Thyroid gland (tissue), 4 donors: ENCODE results near the gene TET1. TPM values are rescaled to one million over a fixed set of nuclear protein-coding genes. Genes with fewer than 3 reads are reported as not detected.
A peak's percentile ranks its signal among the peaks of the same experiment; 100 is the strongest.

Experiments
- DNase-seq, 2 donors: peaks; one replicate each; pipeline ENCODE4 v3.0.0-alpha.2; 2019
- H3K27ac ChIP-seq, 3 donors: fragments of 200-600 bp; sonication (generic); 1 replicate in 2 of 3; 2 replicates in 1 of 3; pipeline ENCODE4 v1.5.1; 2016 to 2019; ENCODE audit warnings: mild to moderate bottlenecking in 1 of 3, moderate library complexity in 1 of 3
- H3K27me3 ChIP-seq: fragments of 200-600 bp; sonication (generic); one replicate; pipeline ENCODE4 v1.5.1; 2019
- H3K36me3 ChIP-seq, 2 donors: fragments of 200-600 bp; sonication (generic); one replicate each; pipeline ENCODE4 v1.5.1; 2016 to 2019
- H3K4me1 ChIP-seq, 2 donors: fragments of 200-600 bp; sonication (generic); one replicate each; pipeline ENCODE4 v1.5.1; 2017 to 2019
- H3K4me3 ChIP-seq, 3 donors: fragments of 200-600 bp; sonication (generic); replicated peaks in 1 of 3; 1 replicate in 2 of 3; 2 replicates in 1 of 3; pipeline ENCODE4 v1.5.1; 2016; ENCODE audit warnings: mild to moderate bottlenecking in 1 of 3
- H3K9me3 ChIP-seq: fragments of 200-600 bp; sonication (generic); one replicate; pipeline ENCODE4 v1.5.1; 2017
- POLR2A ChIP-seq, 2 donors: fragments of 450-650 bp; IDR thresholded peaks; one replicate each; pipeline ENCODE4 v1.6.1; 2017; ENCODE audit warnings: antibody characterized with exemption in 2 of 2, mild to moderate bottlenecking in 2 of 2, moderate library complexity in 1 of 2
- WGBS, 2 donors: methylation state at CpG; one replicate each; pipeline ENCODE4 v1.1.5; 2017; 5-methylcytosine and 5-hydroxymethylcytosine counted together
- intact Hi-C: fragments of 100-400 bp; cut with DNase I; formaldehyde crosslinking; loops from one replicate; pipeline ENCODE4 v1.15.1; 2023
- total RNA-seq, 4 donors: library from RNA; depleted of rRNA; stranded (reverse); fragments of >200 nt; gene quantifications; one replicate each; pipeline ENCODE4 v1.2.3, GENCODE V29; 2016
- TF ChIP-seq, protein P1 (sequence below), 6 experiments: fragments of 200-600 bp in 3 of 6; fragments of 450-650 bp in 3 of 6; sonication (generic) in 3 of 6; IDR thresholded peaks; one replicate each; pipeline ENCODE4 v1.5.1; 2016 to 2019; ENCODE audit warnings: antibody characterized with exemption in 6 of 6, mild to moderate bottlenecking in 2 of 6, inconsistent platforms in 1 of 6, moderate library complexity in 1 of 6

TET1 gene
- total RNA-seq, 4 donors from 2014 or later = 7.4 to 11.4 (median 9.7) TPM

DNA sequence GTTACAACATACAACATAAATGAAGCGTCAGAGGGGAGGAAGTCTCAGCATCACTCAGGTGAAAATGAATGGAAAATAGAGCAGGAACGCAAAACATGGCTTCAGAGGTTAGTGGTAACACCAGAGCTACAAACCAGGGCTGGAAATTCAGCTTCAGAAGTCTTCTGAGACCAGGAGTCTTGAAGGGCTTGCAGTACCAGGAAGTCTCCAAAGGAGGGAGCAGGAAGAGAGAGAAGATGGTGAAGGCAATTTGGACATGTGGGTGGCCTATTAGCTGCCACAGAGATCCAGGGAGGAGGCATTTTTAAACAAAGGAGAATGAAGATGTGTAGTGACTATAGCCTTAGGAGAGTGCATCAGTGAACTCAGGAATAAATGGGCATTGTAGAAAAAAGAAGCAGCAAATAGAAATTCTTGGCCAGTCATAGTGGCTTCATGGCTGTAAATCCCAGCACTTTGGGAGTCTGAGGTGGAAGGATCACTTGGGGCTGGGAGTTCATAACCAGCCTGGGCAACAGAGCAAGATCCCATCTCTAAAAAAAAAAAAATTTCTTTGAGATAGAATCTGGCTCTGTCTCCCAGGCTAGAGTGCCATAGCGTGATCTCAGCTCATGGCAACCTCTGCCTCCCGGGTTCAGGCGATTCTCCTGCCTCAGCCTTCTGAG lies 9.3 kb upstream of the TET1 start:
- Histone ChIP-seq H3K4me1 (no peaks in the 10 kb centered on the region), H3K4me3 (no peak overlapping the region), H3K9me3 (no peaks in the 10 kb centered on the region), H3K36me3 (no peaks in the 10 kb centered on the region), H3K27me3 (no peaks in the 10 kb centered on the region), H3K27ac (no peak overlapping the region)
- no peak for TF ChIP-seq POLR2A (IDR thresholded peaks at IDR 0.05)
- TF ChIP-seq, protein P1, sequence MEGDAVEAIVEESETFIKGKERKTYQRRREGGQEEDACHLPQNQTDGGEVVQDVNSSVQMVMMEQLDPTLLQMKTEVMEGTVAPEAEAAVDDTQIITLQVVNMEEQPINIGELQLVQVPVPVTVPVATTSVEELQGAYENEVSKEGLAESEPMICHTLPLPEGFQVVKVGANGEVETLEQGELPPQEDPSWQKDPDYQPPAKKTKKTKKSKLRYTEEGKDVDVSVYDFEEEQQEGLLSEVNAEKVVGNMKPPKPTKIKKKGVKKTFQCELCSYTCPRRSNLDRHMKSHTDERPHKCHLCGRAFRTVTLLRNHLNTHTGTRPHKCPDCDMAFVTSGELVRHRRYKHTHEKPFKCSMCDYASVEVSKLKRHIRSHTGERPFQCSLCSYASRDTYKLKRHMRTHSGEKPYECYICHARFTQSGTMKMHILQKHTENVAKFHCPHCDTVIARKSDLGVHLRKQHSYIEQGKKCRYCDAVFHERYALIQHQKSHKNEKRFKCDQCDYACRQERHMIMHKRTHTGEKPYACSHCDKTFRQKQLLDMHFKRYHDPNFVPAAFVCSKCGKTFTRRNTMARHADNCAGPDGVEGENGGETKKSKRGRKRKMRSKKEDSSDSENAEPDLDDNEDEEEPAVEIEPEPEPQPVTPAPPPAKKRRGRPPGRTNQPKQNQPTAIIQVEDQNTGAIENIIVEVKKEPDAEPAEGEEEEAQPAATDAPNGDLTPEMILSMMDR (IDR thresholded peaks at IDR 0.05) = peak; percentile 74 to 90 (median 76)
- 76 to 81% methylated on average over 5 of the region's 5 CpGs for WGBS, 2 donors
- DNase-seq = peak; percentile 58
- intact Hi-C loops = loop anchor here (5.0 to 10.0 kb wide), 2 partner anchors 166 to 344 kb away; no protein-coding TSS in a partner anchor

DNA sequence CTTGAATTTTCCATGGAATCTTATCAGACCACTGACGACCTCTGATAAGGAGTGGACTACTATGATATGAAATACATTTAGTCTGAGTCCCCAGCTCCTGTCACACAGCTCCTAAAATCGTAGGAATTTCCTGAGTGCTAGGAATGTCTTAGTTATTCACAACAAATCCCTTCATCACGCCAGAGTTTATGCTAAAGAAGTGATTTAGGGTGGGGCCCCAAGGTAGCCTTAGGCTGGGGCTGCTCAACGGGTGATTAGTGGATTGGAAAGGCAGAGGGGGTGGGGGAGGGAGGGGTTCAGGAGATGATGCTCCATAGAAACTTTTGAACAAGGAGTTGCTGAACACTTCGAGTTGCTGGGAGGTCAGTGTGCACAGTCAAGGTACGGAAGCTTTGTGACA lies 7.0 kb upstream of the TET1 start:
- no peak overlapping the region for H3K4me3 ChIP-seq
- no peaks in the 10 kb centered on the region for H3K9me3 ChIP-seq
- TF ChIP-seq POLR2A (IDR thresholded peaks at IDR 0.05) = no peak
- TF ChIP-seq, protein P1 (IDR thresholded peaks at IDR 0.05) = no peak
- H3K27me3 ChIP-seq = no peaks in the 10 kb centered on the region
- no peak overlapping the region for H3K27ac ChIP-seq
- no peaks in the 10 kb centered on the region for H3K4me1 ChIP-seq
- intact Hi-C loops = loop anchor here (5.0 to 10.0 kb wide), 2 partner anchors 164 to 342 kb away; no protein-coding TSS in a partner anchor
- H3K36me3 ChIP-seq = no peaks in the 10 kb centered on the region
- 59 to 62% methylated on average over 6 of the region's 6 CpGs for WGBS, 2 donors
- DNase-seq = no peak

- Histone ChIP-seq H3K4me3 (no peak overlapping the region), H3K9me3 (no peaks in the 10 kb centered on the region), H3K36me3 (no peaks in the 10 kb centered on the region), H3K27ac (no peak overlapping the region), H3K27me3 (no peaks in the 10 kb centered on the region), H3K4me1 (no peaks in the 10 kb centered on the region)
- WGBS, 2 donors = 91 to 94% methylated on average over 3 of the region's 3 CpGs
- no peak for DNase-seq
- intact Hi-C loops = loop anchor here (5.0 to 10.0 kb wide), 2 partner anchors 164 to 341 kb away; no protein-coding TSS in a partner anchor
- TF ChIP-seq, protein P1 (IDR thresholded peaks at IDR 0.05) = no peak
- no peak for TF ChIP-seq POLR2A (IDR thresholded peaks at IDR 0.05)
Measured at GRCh38 chr10:68553599-68553998, 6.5 kb upstream of the TET1 start.

- Histone ChIP-seq H3K4me3 (no peak overlapping the region), H3K36me3 (no peaks in the 10 kb centered on the region), H3K4me1 (peaks cover 13 to 21% of the 10 kb centered on the region in 2 donors), H3K27me3 (no peaks in the 10 kb centered on the region), H3K27ac (no peak overlapping the region), H3K9me3 (no peaks in the 10 kb centered on the region)
- 96 to 100% methylated on average over 2 of the region's 2 CpGs for WGBS, 2 donors
- intact Hi-C loops = loop anchor here (10.0 kb wide), 1 partner anchor 336 kb away; no protein-coding TSS in a partner anchor
- TF ChIP-seq POLR2A (IDR thresholded peaks at IDR 0.05) = no peak
- TF ChIP-seq, protein P1 (IDR thresholded peaks at IDR 0.05) = no peak
- DNase-seq = no peak
Measured at GRCh38 chr10:68558478-68558877, 1.7 kb upstream of the TET1 start.

GRCh38 chr10:68559251-68559650 lies 886 bp upstream of the TET1 start:
- H3K4me1 ChIP-seq = peaks cover 13 to 21% of the 10 kb centered on the region in 2 donors
- H3K27me3 ChIP-seq = no peaks in the 10 kb centered on the region
- intact Hi-C loops = loop anchor here (10.0 kb wide), 1 partner anchor 336 kb away; no protein-coding TSS in a partner anchor
- WGBS, 2 donors = 66 to 67% methylated on average over 4 of the region's 4 CpGs
- H3K9me3 ChIP-seq = no peaks in the 10 kb centered on the region
- DNase-seq = no peak
- no peak overlapping the region for H3K4me3 ChIP-seq
- TF ChIP-seq, protein P1 (IDR thresholded peaks at IDR 0.05) = no peak
- TF ChIP-seq POLR2A (IDR thresholded peaks at IDR 0.05) = no peak
- no peaks in the 10 kb centered on the region for H3K36me3 ChIP-seq
- no peak overlapping the region for H3K27ac ChIP-seq
